ENCODE measurements around the gene ANKRD11.
"Not testable (repeated sequence)": the region's sequence is repeated elsewhere in the genome, so short reads cannot be mapped to it uniquely, and the experiment has no call there.

The ANKRD11 gene

DNA sequence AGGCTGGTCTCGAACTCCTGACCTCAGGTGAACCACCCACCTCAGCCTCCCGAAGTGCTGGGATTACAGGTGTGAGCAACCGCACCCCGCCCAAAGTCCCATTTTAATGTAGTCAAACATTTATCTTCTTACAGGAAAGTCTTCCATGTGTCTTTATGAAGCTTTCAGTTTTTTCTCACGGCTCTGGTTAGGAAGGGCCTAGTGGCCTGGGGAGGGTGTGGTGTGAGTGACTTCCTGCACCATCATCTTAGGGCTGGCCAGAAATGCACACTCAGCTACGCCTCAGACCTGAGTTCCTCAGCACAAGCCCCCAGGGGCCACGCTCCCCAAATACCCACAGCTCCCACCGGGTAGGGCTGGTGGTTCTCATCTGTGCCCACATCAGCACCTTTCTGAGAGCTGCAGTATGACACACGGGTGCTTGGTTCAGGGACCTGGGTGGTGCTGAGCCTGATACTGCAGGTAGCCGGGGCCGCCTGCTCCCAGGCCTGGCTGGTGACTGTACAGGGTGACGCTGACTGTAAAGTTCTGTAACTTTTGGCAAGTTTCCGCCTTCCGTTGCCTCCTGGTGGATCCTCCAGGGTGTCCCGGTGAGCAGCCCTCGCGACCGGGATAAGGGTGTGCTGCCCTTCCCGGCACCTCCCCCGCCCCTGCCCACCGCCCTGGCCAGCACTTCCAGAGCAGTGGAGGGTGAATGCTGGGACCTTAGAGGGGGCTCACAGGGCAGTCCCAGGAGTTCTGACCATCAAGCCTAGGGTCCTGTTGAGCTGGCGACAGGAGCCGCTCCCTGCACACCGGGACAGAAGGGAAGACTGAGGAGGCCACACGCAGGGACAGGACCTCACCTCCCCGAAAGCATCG lies 220.3 kb downstream of the ANKRD11 start:
- DNase-seq (ENCODE audit: low read depth), result no peak
- TF ChIP-seq, protein P1, sequence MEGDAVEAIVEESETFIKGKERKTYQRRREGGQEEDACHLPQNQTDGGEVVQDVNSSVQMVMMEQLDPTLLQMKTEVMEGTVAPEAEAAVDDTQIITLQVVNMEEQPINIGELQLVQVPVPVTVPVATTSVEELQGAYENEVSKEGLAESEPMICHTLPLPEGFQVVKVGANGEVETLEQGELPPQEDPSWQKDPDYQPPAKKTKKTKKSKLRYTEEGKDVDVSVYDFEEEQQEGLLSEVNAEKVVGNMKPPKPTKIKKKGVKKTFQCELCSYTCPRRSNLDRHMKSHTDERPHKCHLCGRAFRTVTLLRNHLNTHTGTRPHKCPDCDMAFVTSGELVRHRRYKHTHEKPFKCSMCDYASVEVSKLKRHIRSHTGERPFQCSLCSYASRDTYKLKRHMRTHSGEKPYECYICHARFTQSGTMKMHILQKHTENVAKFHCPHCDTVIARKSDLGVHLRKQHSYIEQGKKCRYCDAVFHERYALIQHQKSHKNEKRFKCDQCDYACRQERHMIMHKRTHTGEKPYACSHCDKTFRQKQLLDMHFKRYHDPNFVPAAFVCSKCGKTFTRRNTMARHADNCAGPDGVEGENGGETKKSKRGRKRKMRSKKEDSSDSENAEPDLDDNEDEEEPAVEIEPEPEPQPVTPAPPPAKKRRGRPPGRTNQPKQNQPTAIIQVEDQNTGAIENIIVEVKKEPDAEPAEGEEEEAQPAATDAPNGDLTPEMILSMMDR (IDR thresholded peaks at IDR 0.05; ENCODE audit: low read length, missing control alignments), result no peak
- H3K4me3 ChIP-seq (replicated peaks; ENCODE audit: low read depth, low read length), result no peak overlapping the region

DNA sequence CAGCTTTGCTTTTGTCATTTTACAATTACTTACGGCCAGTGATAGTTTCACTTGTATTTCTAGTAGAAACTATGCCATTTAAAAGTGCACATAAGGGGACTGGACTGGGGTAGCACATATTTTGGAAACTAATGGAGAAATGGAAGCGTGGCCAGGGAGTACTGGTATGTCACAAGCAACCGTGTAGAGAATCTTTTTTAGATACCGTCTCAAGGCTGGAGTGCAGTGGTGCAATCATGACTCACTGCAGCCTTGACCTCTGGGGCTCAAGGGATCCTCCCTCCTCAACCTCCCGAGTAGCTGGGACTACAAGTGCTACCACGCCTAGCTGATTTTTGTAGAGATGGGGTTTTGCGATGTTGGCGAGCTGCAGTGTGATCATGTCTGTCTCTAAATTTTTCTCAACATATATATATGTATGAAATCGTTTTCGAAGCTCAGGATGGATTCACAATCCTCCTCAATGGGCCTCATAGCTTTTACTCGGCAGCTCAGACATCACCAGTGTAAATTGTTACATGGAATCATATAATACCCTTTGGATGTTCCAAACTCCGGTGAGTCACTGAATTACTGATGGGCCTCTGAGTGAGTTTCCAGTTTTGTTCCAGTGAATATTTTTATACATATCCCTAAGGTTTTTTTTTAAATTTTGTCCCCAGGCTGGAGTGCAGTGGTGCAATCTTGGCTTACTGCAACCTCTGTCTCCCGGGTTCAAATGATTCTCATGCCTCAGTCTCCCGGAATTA lies 221.2 kb downstream of the ANKRD11 start:
- DNase-seq (ENCODE audit: low read depth), result peak; percentile 69
- no peak overlapping the region for H3K4me3 ChIP-seq (replicated peaks; ENCODE audit: low read depth, low read length)
- TF ChIP-seq, protein P1 (IDR thresholded peaks at IDR 0.05; ENCODE audit: low read length, missing control alignments), result no peak

DNA sequence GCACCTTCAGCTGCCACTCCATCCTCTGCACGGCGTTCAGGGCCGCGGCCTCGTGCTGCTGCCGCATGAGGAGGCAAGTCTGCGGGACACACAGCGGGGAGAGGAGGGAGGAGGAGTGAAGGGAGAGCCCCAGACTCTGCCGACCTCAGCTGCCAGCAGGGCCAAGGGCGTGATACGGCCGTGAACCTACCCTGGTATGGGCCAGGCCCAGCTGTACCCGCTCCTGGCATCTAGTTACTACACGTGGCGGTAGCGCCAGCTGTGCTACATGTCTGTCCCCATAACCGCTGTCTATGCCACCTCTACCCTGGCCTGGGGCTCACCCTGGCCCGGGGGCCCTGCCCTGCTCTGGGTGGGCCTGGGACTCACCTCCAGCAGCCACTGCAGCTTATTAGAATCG lies 221.8 kb downstream of the ANKRD11 start:
- H3K4me3 ChIP-seq (replicated peaks; ENCODE audit: low read depth, low read length), result no peak overlapping the region
- TF ChIP-seq, protein P1 (IDR thresholded peaks at IDR 0.05; ENCODE audit: low read length, missing control alignments), result no peak
- no peak for DNase-seq (ENCODE audit: low read depth)

DNA sequence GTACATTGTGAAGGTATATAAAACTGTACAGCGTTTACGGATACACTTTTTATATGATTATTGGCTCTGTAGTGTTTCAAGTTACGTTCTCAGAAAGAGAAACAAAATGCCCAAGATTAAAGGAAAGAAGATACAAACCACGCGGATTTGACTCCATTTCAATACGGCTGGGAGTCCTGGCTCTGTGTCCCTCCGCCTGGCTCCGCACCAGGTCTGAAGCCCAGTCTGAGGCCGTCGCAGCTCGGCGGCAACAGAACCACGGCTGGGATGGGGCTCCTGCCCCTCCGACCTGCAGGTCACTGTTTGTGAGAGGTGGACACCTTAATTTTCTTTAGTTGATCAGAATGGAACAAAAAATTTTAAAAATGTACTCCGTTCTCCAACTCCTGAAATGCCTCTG lies 222.6 kb downstream of the ANKRD11 start:
- not testable (repeated sequence) for DNase-seq (ENCODE audit: low read depth); H3K4me3 ChIP-seq (replicated peaks; ENCODE audit: low read depth, low read length)

DNA sequence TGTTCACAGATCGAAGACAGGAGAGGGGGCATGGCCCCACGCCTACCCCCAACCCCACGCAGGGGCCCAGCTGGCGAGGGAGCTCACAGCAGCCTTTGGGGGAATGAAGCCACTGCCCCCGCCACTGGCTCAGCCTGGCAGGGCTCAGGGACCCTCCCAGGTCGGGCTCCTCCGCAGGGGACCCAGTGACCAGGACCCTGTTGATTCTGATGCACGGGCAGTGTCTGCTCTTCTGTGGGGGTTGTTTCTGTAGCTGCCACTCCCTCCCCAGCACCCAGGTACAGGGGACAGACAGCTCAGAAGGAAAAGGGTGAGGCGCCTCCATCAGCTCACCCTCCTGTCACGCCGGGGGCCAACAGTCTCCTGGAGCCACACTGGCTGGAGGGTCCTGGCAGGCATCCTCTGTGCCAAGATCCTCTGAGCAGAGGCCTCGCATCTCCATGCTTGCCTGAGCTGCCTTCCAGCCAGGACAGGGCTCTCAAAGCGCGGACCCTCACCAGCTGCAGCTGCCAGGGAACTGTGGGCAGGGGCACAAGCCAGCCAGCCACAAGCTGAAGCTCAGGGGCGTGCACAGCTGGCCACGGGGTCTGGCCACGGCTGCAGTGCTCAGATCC lies 223.7 kb downstream of the ANKRD11 start:
- DNase-seq (ENCODE audit: low read depth), result no peak
- TF ChIP-seq, protein P1 (IDR thresholded peaks at IDR 0.05; ENCODE audit: low read length, missing control alignments), result no peak
- H3K4me3 ChIP-seq (replicated peaks; ENCODE audit: low read depth, low read length), result no peak overlapping the region

DNA sequence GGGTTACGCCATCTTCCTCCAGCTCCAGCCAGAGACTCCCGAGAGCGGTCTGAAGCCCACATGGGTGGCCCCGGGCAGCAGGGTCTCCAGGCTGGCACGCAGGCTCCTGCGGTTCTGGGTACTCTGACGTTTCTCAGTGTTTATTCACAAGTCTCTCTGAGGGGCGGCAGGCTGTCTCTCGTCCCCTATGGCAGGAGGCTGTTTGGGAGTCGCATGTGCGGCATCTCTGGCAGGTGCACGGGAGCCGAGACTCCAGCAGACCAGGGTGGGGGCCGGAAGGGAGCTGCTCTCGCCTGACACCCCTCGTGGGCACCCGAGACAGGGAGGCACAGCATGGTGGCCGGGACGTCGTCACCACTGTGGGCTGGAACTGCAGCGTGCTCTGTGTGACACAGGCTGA lies 224.7 kb downstream of the ANKRD11 start:
- no peak for DNase-seq (ENCODE audit: low read depth)
- TF ChIP-seq, protein P1 (IDR thresholded peaks at IDR 0.05; ENCODE audit: low read length, missing control alignments), result no peak
- H3K4me3 ChIP-seq (replicated peaks; ENCODE audit: low read depth, low read length), result no peak overlapping the region

All from fibroblast of pulmonary artery (primary cell).